Sigmoid colon (tissue), 7 donors: ENCODE measurements around the gene MPDZ. TPM values are rescaled to one million over a fixed set of nuclear protein-coding genes. Genes with fewer than 3 reads are reported as not detected.
A peak's percentile ranks its signal among the peaks of the same experiment; 100 is the strongest.

Experiments
- DNase-seq: peaks from one replicate; pipeline ENCODE4 v3.0.0-alpha.2; 2019
- H3K27ac ChIP-seq, 4 donors: fragments of 200-600 bp; sonication (generic); one replicate each; pipeline ENCODE4 v1.5.1; 2016 to 2019; ENCODE audit warnings: mild to moderate bottlenecking in 1 of 4
- H3K27me3 ChIP-seq, 3 donors: fragments of 200-600 bp; sonication (generic); one replicate each; pipeline ENCODE4 v1.5.1; 2019; ENCODE audit warnings: mild to moderate bottlenecking in 1 of 3
- H3K36me3 ChIP-seq, 4 donors: fragments of 200-600 bp; sonication (generic); one replicate each; pipeline ENCODE4 v1.5.1; 2016 to 2019
- H3K4me1 ChIP-seq, 4 donors: fragments of 200-600 bp; sonication (generic); one replicate each; pipeline ENCODE4 v1.5.1; 2017 to 2019
- H3K4me3 ChIP-seq, 4 donors: fragments of 200-600 bp; sonication (generic); one replicate each; pipeline ENCODE4 v1.5.1; 2017 to 2019; ENCODE audit warnings: mild to moderate bottlenecking in 2 of 4, moderate library complexity in 1 of 4
- H3K9me3 ChIP-seq, 4 donors: fragments of 200-600 bp in 3 of 4; sonication (generic) in 3 of 4; one replicate each; pipeline versions ENCODE4 v1.5.1 to v1.6.1; 2013 to 2019
- CTCF ChIP-seq, 4 experiments: fragments of 450-650 bp in 3 of 4; fragments of 200-600 bp in 1 of 4; IDR thresholded peaks; one replicate each; pipeline ENCODE4 v1.5.1; 2016 to 2019; ENCODE audit warnings: antibody characterized with exemption in 4 of 4, mild to moderate bottlenecking in 3 of 4, moderate library complexity in 2 of 4
- EP300 ChIP-seq, 4 donors: sonication (generic); formaldehyde crosslinking; IDR thresholded peaks; one replicate each; pipeline ENCODE4 v1.6.1; 2017; ENCODE audit warnings: antibody characterized with exemption in 4 of 4
- POLR2A ChIP-seq, 2 donors: fragments of 450-650 bp; IDR thresholded peaks; one replicate each; pipeline ENCODE4 v1.6.1; 2016; ENCODE audit warnings: antibody characterized with exemption in 2 of 2, mild to moderate bottlenecking in 2 of 2, moderate library complexity in 2 of 2
- POLR2AphosphoS5 ChIP-seq, 4 donors: sonication (generic); formaldehyde crosslinking; IDR thresholded peaks; one replicate each; pipeline ENCODE4 v1.6.1; 2017; ENCODE audit warnings: antibody characterized with exemption in 4 of 4
- WGBS, 2 donors: extraction: QIAGEN DNeasy Blood & Tissue Kit; methylation state at CpG; one replicate each; pipeline ENCODE4 v1.1.7; 2013; 5-methylcytosine and 5-hydroxymethylcytosine counted together
- intact Hi-C: fragments of 100-400 bp; cut with DNase I; formaldehyde crosslinking; loops from one replicate; pipeline ENCODE4 v1.15.1; 2023
- polyA plus RNA-seq, 3 donors: library from polyadenylated mRNA; stranded (reverse); fragments of 200-250 nt; gene quantifications; one replicate each; pipeline ENCODE4 v1.2.3, GENCODE V29; 2013
- total RNA-seq, 4 donors: library from RNA; depleted of rRNA; stranded (reverse); fragments of >200 nt; gene quantifications; one replicate each; pipeline ENCODE4 v1.1.0, GENCODE V29; 2016
- donor health status: healthy with polysubstance abuse.
- donor health status: Bipolar disorder and iron deficiency.
- donor health status: healthy.

MPDZ gene
- total and polyA plus RNA-seq, 7 donors, result 3.6 to 72.2 (median 62.8) TPM

DNA sequence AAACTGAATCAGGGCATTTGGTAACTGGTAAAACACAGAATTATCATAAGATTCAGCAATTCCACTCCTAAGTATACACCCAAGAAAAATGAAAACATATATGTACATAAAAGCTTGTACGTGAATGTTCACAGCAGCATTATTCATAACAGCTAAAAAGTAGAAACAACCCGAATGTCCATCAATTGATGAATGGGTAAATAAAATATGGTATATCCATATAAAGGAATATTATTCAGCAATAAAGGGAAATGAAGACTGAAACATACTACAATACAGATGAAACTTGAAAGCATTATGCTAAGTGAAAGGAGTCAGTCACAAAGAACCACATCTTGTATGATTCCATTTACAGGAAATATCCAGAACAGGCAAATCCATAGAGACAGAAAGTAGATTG, 65.5 kb downstream of the MPDZ start:
- H3K27me3 ChIP-seq, result no peaks in the 10 kb centered on the region

DNA sequence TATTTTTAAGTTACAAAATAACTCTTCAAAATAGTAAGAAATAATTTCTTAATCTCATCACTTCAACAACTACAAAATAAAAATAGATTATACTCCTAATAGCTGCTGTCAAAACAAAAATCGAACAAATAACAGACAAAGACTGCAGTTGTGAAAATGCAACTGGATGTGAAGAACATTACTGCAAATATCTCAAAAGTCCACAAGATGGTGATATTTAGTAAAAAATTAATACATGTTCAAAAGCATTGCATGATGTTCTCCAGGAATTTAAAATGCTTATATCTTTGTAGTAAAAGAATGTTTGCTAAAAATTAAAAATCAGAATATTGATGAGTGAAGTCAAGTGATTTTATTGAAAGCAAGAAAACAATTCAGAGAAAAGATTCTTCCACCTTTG, 66.2 kb downstream of the MPDZ start:
- intact Hi-C loops, result loop anchor here (10.0 kb wide), 1 partner anchor 1221 kb away; no protein-coding TSS in a partner anchor
- H3K4me1 ChIP-seq, result no peaks in the 10 kb centered on the region
- 86 to 95% methylated on average over 1 of the region's 1 CpG for WGBS, 2 donors
- no peaks in the 10 kb centered on the region for H3K9me3 ChIP-seq
- DNase-seq, result no peak
- H3K27ac ChIP-seq, result no peak overlapping the region
- H3K36me3 ChIP-seq, result peaks cover 0 to 34% (median 0%) of the 10 kb centered on the region in 4 donors
- no peak overlapping the region for H3K4me3 ChIP-seq
- H3K27me3 ChIP-seq, result no peaks in the 10 kb centered on the region
- no peak for TF ChIP-seq POLR2AphosphoS5 (IDR thresholded peaks at IDR 0.05)
- peak in 1 of 4 experiments; percentile 21 for TF ChIP-seq CTCF (IDR thresholded peaks at IDR 0.05)

More for the DNA sequence above, 65.5 kb downstream of the MPDZ start:
- Histone ChIP-seq H3K4me1 (no peaks in the 10 kb centered on the region), H3K9me3 (no peaks in the 10 kb centered on the region), H3K27ac (no peak overlapping the region), H3K4me3 (no peak overlapping the region), H3K36me3 (peaks cover 0 to 41% (median 0%) of the 10 kb centered on the region in 4 donors)
- DNase-seq, result no peak
- intact Hi-C loops, result loop anchor here (10.0 kb wide), 1 partner anchor 1221 kb away; no protein-coding TSS in a partner anchor
- WGBS, 2 donors, result 94 to 95% methylated on average over 2 of the region's 2 CpGs
- no peak for TF ChIP-seq POLR2A (IDR thresholded peaks at IDR 0.05)
- no peak for TF ChIP-seq CTCF (IDR thresholded peaks at IDR 0.05)
- TF ChIP-seq POLR2AphosphoS5 (IDR thresholded peaks at IDR 0.05), result no peak
- no peak for TF ChIP-seq EP300 (IDR thresholded peaks at IDR 0.05)

GRCh38 chr9:13210306-13210705, 69.2 kb downstream of the MPDZ start:
- Histone ChIP-seq H3K27me3 (no peaks in the 10 kb centered on the region), H3K36me3 (peaks cover 0 to 28% (median 0%) of the 10 kb centered on the region in 4 donors), H3K4me3 (no peak overlapping the region), H3K27ac (no peak overlapping the region), H3K4me1 (no peaks in the 10 kb centered on the region), H3K9me3 (no peaks in the 10 kb centered on the region)
- intact Hi-C loops, result loop anchor here (10.0 kb wide), 1 partner anchor 1224 kb away; no protein-coding TSS in a partner anchor
- 84 to 92% methylated on average over 1 of the region's 1 CpG for WGBS, 2 donors
- DNase-seq, result no peak
- TF ChIP-seq CTCF (IDR thresholded peaks at IDR 0.05), result no peak
- TF ChIP-seq POLR2A (IDR thresholded peaks at IDR 0.05), result no peak

GRCh38 chr9:13209498-13209897, 70.0 kb downstream of the MPDZ start:
- TF ChIP-seq POLR2A (IDR thresholded peaks at IDR 0.05) (no peak), POLR2AphosphoS5 (IDR thresholded peaks at IDR 0.05) (no peak), CTCF (IDR thresholded peaks at IDR 0.05) (no peak), EP300 (IDR thresholded peaks at IDR 0.05) (no peak)
- peaks cover 0 to 28% (median 0%) of the 10 kb centered on the region in 4 donors for H3K36me3 ChIP-seq
- H3K4me1 ChIP-seq, result no peaks in the 10 kb centered on the region
- no peak for DNase-seq
- intact Hi-C loops, result no loop called here
- H3K27me3 ChIP-seq, result no peaks in the 10 kb centered on the region
- WGBS, 2 donors, result 64 to 74% methylated on average over 3 of the region's 3 CpGs
- H3K9me3 ChIP-seq, result no peaks in the 10 kb centered on the region
- H3K27ac ChIP-seq, result no peak overlapping the region
- no peak overlapping the region for H3K4me3 ChIP-seq

- Histone ChIP-seq H3K4me1 (no peaks in the 10 kb centered on the region), H3K27me3 (no peaks in the 10 kb centered on the region), H3K9me3 (no peaks in the 10 kb centered on the region), H3K36me3 (peaks cover 0 to 46% (median 9%) of the 10 kb centered on the region in 4 donors), H3K27ac (no peak overlapping the region), H3K4me3 (no peak overlapping the region)
- intact Hi-C loops, result no loop called here
- 72 to 86% methylated on average over 3 of the region's 3 CpGs for WGBS, 2 donors
- DNase-seq, result no peak
- TF ChIP-seq EP300 (IDR thresholded peaks at IDR 0.05) (no peak), CTCF (IDR thresholded peaks at IDR 0.05) (no peak), POLR2A (IDR thresholded peaks at IDR 0.05) (no peak), POLR2AphosphoS5 (IDR thresholded peaks at IDR 0.05) (no peak)
Observed at GRCh38 chr9:13205824-13206223, 73.7 kb downstream of the MPDZ start.
